ENCODE measurements around the gene B3GNT7.

B3GNT7 gene

DNA sequence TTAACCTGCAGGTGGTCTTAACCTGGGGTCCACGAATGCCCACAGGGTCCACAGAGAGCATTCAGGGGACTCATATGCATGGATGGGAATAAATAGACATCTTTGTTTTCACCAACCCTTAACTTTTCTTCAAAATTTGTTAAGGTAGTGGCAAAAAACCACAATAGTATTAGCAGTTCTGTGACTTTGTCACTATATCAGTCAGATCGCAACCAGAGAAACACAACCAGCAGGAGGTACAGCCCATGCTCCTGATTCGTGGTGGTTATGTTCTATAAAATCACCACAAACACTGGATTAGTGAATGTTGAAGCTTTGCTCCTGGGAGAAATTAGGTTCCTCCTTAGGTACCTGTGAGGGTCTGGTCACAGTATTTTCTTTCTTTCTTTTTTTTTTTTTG, 31.6 kb downstream of the B3GNT7 start:
- TF ChIP-seq ZBTB7A (IDR thresholded peaks at IDR 0.05; ENCODE audit: low read depth) (no peak), TEAD4 (IDR thresholded peaks at IDR 0.05) (no peak), CREB1 (IDR thresholded peaks at IDR 0.05; ENCODE audit: low read depth) (no peak), CEBPB (IDR thresholded peaks at IDR 0.05) (no peak), USF1 (IDR thresholded peaks at IDR 0.05) (no peak), RAD21 (IDR thresholded peaks at IDR 0.05; ENCODE audit: low read depth) (no peak), TCF12 (IDR thresholded peaks at IDR 0.05; ENCODE audit: low read depth) (no peak), TAF1 (IDR thresholded peaks at IDR 0.05; ENCODE audit: low read depth) (no peak), NFIC (IDR thresholded peaks at IDR 0.05) (no peak), EP300 (IDR thresholded peaks at IDR 0.05; ENCODE audit: borderline replicate concordance) (no peak), EGR1 (IDR thresholded peaks at IDR 0.05) (no peak)
- TF ChIP-seq, protein P1, sequence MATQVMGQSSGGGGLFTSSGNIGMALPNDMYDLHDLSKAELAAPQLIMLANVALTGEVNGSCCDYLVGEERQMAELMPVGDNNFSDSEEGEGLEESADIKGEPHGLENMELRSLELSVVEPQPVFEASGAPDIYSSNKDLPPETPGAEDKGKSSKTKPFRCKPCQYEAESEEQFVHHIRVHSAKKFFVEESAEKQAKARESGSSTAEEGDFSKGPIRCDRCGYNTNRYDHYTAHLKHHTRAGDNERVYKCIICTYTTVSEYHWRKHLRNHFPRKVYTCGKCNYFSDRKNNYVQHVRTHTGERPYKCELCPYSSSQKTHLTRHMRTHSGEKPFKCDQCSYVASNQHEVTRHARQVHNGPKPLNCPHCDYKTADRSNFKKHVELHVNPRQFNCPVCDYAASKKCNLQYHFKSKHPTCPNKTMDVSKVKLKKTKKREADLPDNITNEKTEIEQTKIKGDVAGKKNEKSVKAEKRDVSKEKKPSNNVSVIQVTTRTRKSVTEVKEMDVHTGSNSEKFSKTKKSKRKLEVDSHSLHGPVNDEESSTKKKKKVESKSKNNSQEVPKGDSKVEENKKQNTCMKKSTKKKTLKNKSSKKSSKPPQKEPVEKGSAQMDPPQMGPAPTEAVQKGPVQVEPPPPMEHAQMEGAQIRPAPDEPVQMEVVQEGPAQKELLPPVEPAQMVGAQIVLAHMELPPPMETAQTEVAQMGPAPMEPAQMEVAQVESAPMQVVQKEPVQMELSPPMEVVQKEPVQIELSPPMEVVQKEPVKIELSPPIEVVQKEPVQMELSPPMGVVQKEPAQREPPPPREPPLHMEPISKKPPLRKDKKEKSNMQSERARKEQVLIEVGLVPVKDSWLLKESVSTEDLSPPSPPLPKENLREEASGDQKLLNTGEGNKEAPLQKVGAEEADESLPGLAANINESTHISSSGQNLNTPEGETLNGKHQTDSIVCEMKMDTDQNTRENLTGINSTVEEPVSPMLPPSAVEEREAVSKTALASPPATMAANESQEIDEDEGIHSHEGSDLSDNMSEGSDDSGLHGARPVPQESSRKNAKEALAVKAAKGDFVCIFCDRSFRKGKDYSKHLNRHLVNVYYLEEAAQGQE (IDR thresholded peaks at IDR 0.05; ENCODE audit: low read depth) = no peak

- TF ChIP-seq, protein P2, sequence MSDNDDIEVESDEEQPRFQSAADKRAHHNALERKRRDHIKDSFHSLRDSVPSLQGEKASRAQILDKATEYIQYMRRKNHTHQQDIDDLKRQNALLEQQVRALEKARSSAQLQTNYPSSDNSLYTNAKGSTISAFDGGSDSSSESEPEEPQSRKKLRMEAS (IDR thresholded peaks at IDR 0.05) = no peak
- TF ChIP-seq TEAD4 (IDR thresholded peaks at IDR 0.05) (no peak), EGR1 (IDR thresholded peaks at IDR 0.05) (no peak), CREB1 (IDR thresholded peaks at IDR 0.05; ENCODE audit: low read depth) (no peak), TAF1 (IDR thresholded peaks at IDR 0.05; ENCODE audit: low read depth) (no peak), RAD21 (IDR thresholded peaks at IDR 0.05; ENCODE audit: low read depth) (no peak), NFIC (IDR thresholded peaks at IDR 0.05) (no peak), USF1 (IDR thresholded peaks at IDR 0.05) (no peak), CEBPB (IDR thresholded peaks at IDR 0.05) (no peak), YY1 (IDR thresholded peaks at IDR 0.05; ENCODE audit: low read depth) (no peak)
- TF ChIP-seq, protein P1 (IDR thresholded peaks at IDR 0.05; ENCODE audit: low read depth) = no peak
These were observed 33.6 kb downstream of the B3GNT7 start for GRCh38 chr2:231429152-231429551.

DNA sequence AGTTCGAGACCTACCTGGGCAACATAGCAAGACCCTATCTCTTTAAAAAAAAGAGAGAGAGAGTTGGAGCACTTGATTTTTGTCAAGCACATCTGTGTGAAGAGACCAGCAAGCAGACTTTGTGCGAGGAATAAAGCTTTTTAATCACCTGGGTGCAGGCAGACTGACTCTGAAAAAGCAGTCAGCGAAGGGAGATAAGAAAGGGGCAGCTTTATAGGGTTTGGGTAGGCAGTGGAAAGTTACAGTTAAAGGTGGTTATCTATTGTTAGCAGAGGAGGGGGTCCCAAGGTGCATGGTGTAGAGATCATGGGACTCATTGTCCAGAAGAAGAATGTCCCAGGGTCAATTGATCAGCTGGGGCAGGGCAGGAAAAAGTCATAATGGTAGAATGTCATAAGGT, 34.4 kb downstream of the B3GNT7 start:
- TF ChIP-seq TCF12 (IDR thresholded peaks at IDR 0.05; ENCODE audit: low read depth) (no peak), EGR1 (IDR thresholded peaks at IDR 0.05) (no peak), CREB1 (IDR thresholded peaks at IDR 0.05; ENCODE audit: low read depth) (no peak), USF1 (IDR thresholded peaks at IDR 0.05) (no peak), YY1 (IDR thresholded peaks at IDR 0.05; ENCODE audit: low read depth) (no peak), CEBPB (IDR thresholded peaks at IDR 0.05) (no peak), FOXM1 (IDR thresholded peaks at IDR 0.05; ENCODE audit: borderline replicate concordance, low read depth) (no peak)
- TF ChIP-seq, protein P2 (IDR thresholded peaks at IDR 0.05) = no peak
- TF ChIP-seq, protein P1 (IDR thresholded peaks at IDR 0.05; ENCODE audit: low read depth) = no peak

DNA sequence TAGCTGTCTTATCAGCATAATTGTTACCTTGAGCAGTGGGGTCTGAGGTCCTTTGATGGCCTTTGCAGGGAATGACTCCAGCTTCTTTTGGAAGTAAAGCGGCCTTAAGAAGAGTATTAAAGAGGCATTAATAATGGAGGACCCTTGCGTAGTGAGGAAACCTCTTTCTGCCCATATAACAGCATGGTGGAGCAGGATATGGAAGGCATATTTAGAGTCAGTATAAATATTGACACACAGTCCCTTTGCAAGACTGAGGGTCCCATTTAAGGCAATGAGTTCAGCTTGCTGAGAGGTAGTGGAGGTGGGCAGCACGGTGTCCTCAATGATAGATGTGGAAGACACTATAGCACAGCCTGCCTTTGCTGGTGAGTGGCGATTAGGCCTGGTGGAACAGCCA, 36.1 kb downstream of the B3GNT7 start:
- TF ChIP-seq CREB1 (IDR thresholded peaks at IDR 0.05; ENCODE audit: low read depth) = no peak
- TF ChIP-seq TEAD4 (IDR thresholded peaks at IDR 0.05) = no peak
- no peak for TF ChIP-seq EP300 (IDR thresholded peaks at IDR 0.05; ENCODE audit: borderline replicate concordance)
- no peak for TF ChIP-seq NFIC (IDR thresholded peaks at IDR 0.05)
- no peak for TF ChIP-seq YY1 (IDR thresholded peaks at IDR 0.05; ENCODE audit: low read depth)
- TF ChIP-seq, protein P2 (IDR thresholded peaks at IDR 0.05) = no peak
- TF ChIP-seq, protein P1 (IDR thresholded peaks at IDR 0.05; ENCODE audit: low read depth) = no peak
- TF ChIP-seq EGR1 (IDR thresholded peaks at IDR 0.05) = no peak
- no peak for TF ChIP-seq TCF12 (IDR thresholded peaks at IDR 0.05; ENCODE audit: low read depth)
- no peak for TF ChIP-seq ZBTB7A (IDR thresholded peaks at IDR 0.05; ENCODE audit: low read depth)
- no peak for TF ChIP-seq TAF1 (IDR thresholded peaks at IDR 0.05; ENCODE audit: low read depth)
- no peak for TF ChIP-seq RAD21 (IDR thresholded peaks at IDR 0.05; ENCODE audit: low read depth)
- TF ChIP-seq FOXM1 (IDR thresholded peaks at IDR 0.05; ENCODE audit: borderline replicate concordance, low read depth) = no peak
- TF ChIP-seq USF1 (IDR thresholded peaks at IDR 0.05) = no peak
- no peak for TF ChIP-seq CEBPB (IDR thresholded peaks at IDR 0.05)
